A549 (cell line): Measurements from ENCODE around the gene MTRF1L.

Experiments used
- CTCF ChIP-seq: fragments of >200 bp; sonication (Bioruptor Twin); formaldehyde crosslinking; IDR thresholded peaks from 3 replicates; pipeline ENCODE4 v1.5.1; 2016
- RFX5 ChIP-seq: fragments of 450-650 bp; IDR thresholded peaks from 2 replicates; pipeline ENCODE4 v1.7.1; 2014; ENCODE audit warnings: antibody characterized with exemption, mild to moderate bottlenecking, moderate library complexity

- no peak for TF ChIP-seq RFX5
- TF ChIP-seq CTCF: peak; percentile 68
Observed at GRCh38 chr6:152948150-152948768, 54.2 kb downstream of the MTRF1L start.
